SU-DHL-6 (cell line): ENCODE measurements around the gene KLHDC7B.

Source experiments
- H2AFZ ChIP-seq: fragments of 200-600 bp; sonication (generic); 2 replicates; pipeline ENCODE4 v1.6.1; 2014; ENCODE audit warnings: low read depth, mild to moderate bottlenecking, moderate library complexity, mixed read lengths, antibody characterized with exemption, low read length; ENCODE audit not compliant: severe bottlenecking
- H3F3A ChIP-seq: fragments of 200-600 bp; shearing (Covaris generic); 2 replicates; pipeline ENCODE4 v1.6.0; 2016; ENCODE audit warnings: antibody characterized with exemption, mild to moderate bottlenecking; ENCODE audit not compliant: insufficient read depth
- H3K27ac ChIP-seq: fragments of 200-600 bp; sonication (generic); 2 replicates; pipeline ENCODE4 v1.5.1; 2016; ENCODE audit warnings: low read depth, mild to moderate bottlenecking, low read length, moderate library complexity, mixed read lengths
- H3K27me3 ChIP-seq: fragments of 200-600 bp; sonication (generic), shearing (Covaris generic); 2 replicates; pipeline ENCODE4 v1.6.0; 2014; ENCODE audit warnings: mild to moderate bottlenecking, low read length
- H3K36me3 ChIP-seq: fragments of 200-600 bp; sonication (generic); 2 replicates; pipeline ENCODE4 v1.6.1; 2014; ENCODE audit warnings: mild to moderate bottlenecking, low read length, mixed read lengths
- H3K4me2 ChIP-seq: fragments of 300-600, 200-600 bp; shearing (Covaris generic), sonication (generic); 2 replicates; pipeline ENCODE4 v1.6.0; 2014; ENCODE audit warnings: low read length, low read depth, mild to moderate bottlenecking; ENCODE audit not compliant: poor library complexity, severe bottlenecking
- H3K4me3 ChIP-seq: fragments of 200-600 bp; sonication (generic); 2 replicates; pipeline ENCODE4 v1.5.1; 2014; ENCODE audit warnings: antibody characterized with exemption, low read length, mild to moderate bottlenecking, mixed read lengths; ENCODE audit not compliant: insufficient read depth, poor library complexity, severe bottlenecking
- H3K79me2 ChIP-seq: fragments of 200-600 bp; sonication (generic); 2 replicates; pipeline ENCODE4 v1.6.1; 2014; ENCODE audit warnings: mild to moderate bottlenecking, low read length, moderate library complexity; ENCODE audit not compliant: insufficient read depth
- H3K9ac ChIP-seq: fragments of 200-600 bp; sonication (generic); 2 replicates; pipeline ENCODE4 v1.7.0; 2014; ENCODE audit warnings: mild to moderate bottlenecking, low read length
- H3K9me2 ChIP-seq: fragments of 200-600 bp; sonication (generic); replicated peaks from 2 replicates; pipeline ENCODE4 v1.6.1; 2014; ENCODE audit warnings: low read length; ENCODE audit not compliant: insufficient read depth
- H3K9me3 ChIP-seq: fragments of 200-600 bp; sonication (generic); 2 replicates; pipeline ENCODE4 v1.6.1; 2014; ENCODE audit warnings: low read length, mixed read lengths; ENCODE audit not compliant: insufficient read depth
- H4K20me1 ChIP-seq: fragments of 200-600 bp; sonication (generic); 2 replicates; pipeline ENCODE4 v1.6.1; 2014; ENCODE audit warnings: low read depth, mild to moderate bottlenecking, antibody characterized with exemption, low read length, moderate library complexity, mixed read lengths
- EZH2phosphoT487 ChIP-seq: fragments of 200-600 bp; sonication (generic), shearing (Covaris generic); conservative IDR thresholded peaks from 2 replicates; pipeline ENCODE4 v1.6.1; 2018; ENCODE audit warnings: mild to moderate bottlenecking, antibody characterized with exemption, low read length, moderate library complexity, mixed read lengths
- TF ChIP-seq, protein P1 (sequence below): fragments of 200-600 bp; sonication (generic); IDR thresholded peaks from one replicate; pipeline ENCODE4 v1.5.1; 2017; ENCODE audit warnings: antibody characterized with exemption, mild to moderate bottlenecking, low read length, moderate library complexity; ENCODE audit not compliant: insufficient read depth, poor library complexity, severe bottlenecking

The KLHDC7B gene

DNA sequence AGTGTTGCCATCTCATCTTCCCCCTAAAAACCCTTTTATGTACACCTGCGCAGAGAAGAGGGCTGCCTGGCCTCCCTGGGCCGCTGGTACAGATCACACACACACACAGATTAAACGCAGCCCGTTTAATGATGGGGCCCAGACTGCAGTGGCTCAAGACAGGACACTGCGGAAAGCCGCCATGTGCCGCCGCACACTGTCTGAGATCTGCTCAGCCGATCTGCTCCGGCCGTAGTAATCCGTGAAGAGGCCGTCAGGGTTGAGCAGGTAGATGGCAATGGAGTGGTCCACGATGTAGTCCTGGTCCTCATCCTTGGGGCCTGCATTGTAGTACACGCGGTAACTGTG lies 22.3 kb upstream of the KLHDC7B start:
- Histone ChIP-seq H3F3A (peaks cover 11% of the 10 kb centered on the region; the same call in 1 of the 2 replicates), H3K79me2 (peaks cover 10% of the 10 kb centered on the region; the same call in 1 of the 2 replicates), H3K9me2 (no peaks in the 10 kb centered on the region), H3K36me3 (no peaks in the 10 kb centered on the region), H3K27ac (no peak overlapping the region), H2AFZ (no peak overlapping the region), H3K27me3 (no peaks in the 10 kb centered on the region), H4K20me1 (no peaks in the 10 kb centered on the region), H3K9me3 (no peaks in the 10 kb centered on the region), H3K4me2 (no peak overlapping the region), H3K9ac (no peak overlapping the region), H3K4me3 (no peak overlapping the region)
- TF ChIP-seq, protein P1, sequence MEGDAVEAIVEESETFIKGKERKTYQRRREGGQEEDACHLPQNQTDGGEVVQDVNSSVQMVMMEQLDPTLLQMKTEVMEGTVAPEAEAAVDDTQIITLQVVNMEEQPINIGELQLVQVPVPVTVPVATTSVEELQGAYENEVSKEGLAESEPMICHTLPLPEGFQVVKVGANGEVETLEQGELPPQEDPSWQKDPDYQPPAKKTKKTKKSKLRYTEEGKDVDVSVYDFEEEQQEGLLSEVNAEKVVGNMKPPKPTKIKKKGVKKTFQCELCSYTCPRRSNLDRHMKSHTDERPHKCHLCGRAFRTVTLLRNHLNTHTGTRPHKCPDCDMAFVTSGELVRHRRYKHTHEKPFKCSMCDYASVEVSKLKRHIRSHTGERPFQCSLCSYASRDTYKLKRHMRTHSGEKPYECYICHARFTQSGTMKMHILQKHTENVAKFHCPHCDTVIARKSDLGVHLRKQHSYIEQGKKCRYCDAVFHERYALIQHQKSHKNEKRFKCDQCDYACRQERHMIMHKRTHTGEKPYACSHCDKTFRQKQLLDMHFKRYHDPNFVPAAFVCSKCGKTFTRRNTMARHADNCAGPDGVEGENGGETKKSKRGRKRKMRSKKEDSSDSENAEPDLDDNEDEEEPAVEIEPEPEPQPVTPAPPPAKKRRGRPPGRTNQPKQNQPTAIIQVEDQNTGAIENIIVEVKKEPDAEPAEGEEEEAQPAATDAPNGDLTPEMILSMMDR = no peak
- no peak for TF ChIP-seq EZH2phosphoT487

- H4K20me1 ChIP-seq = no peaks in the 10 kb centered on the region
- H3K27me3 ChIP-seq = no peaks in the 10 kb centered on the region
- peak overlapping the region; percentile 87 for H3K27ac ChIP-seq
- no peaks in the 10 kb centered on the region for H3K9me2 ChIP-seq
- peak overlapping the region; percentile 88 for H3K9ac ChIP-seq
- no peak overlapping the region for H2AFZ ChIP-seq
- H3K9me3 ChIP-seq = no peaks in the 10 kb centered on the region
- TF ChIP-seq, protein P1 = no peak
- TF ChIP-seq EZH2phosphoT487 = no peak
- peak overlapping the region; percentile 64 for H3K4me3 ChIP-seq
- peak overlapping the region; percentile 71 for H3K4me2 ChIP-seq
- peaks cover 10% of the 10 kb centered on the region; the same call in 1 of the 2 replicates for H3K79me2 ChIP-seq
- peaks cover 12% of the 10 kb centered on the region; the same call in 1 of the 2 replicates for H3F3A ChIP-seq
- no peaks in the 10 kb centered on the region for H3K36me3 ChIP-seq
Measured at GRCh38 chr22:50523806-50524675, 21.7 kb upstream of the KLHDC7B start.

DNA sequence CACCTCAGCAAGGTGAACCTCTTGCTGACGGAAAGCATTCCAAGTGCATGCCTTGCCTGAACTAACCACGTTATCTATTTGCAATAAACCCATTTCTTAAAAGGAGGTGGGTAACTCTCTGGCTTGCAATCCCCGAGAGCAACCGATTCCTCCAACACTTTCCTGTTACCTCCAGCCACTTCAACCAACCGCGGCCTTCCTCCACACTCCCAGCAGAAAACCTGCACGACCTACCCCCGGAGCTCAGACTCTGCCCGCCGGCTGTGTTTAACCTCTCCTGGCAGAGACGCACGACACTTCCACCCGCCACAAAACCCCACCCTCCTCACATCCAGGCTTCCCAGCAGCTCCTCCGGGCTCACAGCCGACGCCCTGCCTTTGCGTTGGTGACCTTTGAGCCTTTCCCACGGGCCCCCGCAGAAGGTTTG lies 21.0 kb upstream of the KLHDC7B start:
- Histone ChIP-seq H3K36me3 (no peaks in the 10 kb centered on the region), H3K79me2 (peaks cover 10% of the 10 kb centered on the region; the same call in 1 of the 2 replicates), H3K4me3 (peak overlapping the region; percentile 64), H4K20me1 (no peaks in the 10 kb centered on the region), H3K9me3 (no peaks in the 10 kb centered on the region), H3K27me3 (no peaks in the 10 kb centered on the region), H3K4me2 (peak overlapping the region; percentile 71), H3K9ac (peak overlapping the region; percentile 88), H2AFZ (no peak overlapping the region), H3K9me2 (no peaks in the 10 kb centered on the region), H3F3A (peaks cover 12% of the 10 kb centered on the region; the same call in 1 of the 2 replicates), H3K27ac (peak overlapping the region; percentile 87)
- TF ChIP-seq EZH2phosphoT487 = no peak
- TF ChIP-seq, protein P1 = no peak
